HEK293T (cell line): Measurements from ENCODE around the gene PARP6.

Experiments
- CTCF ChIA-PET: fragments of 350-600 bp; formaldehyde crosslinking; extraction: SDS; loops from one replicate; lab custom pipeline; 2021; ENCODE audit warnings: antibody characterized with exemption, inconsistent platforms; lab: Yijun Ruan, JAX
- POLR2A ChIA-PET: fragments of 350-600 bp; formaldehyde crosslinking; extraction: SDS; loops from one replicate; lab custom pipeline; 2020; ENCODE audit warnings: antibody characterized with exemption, inconsistent platforms; lab: Yijun Ruan, JAX
- DNase-seq: peaks from one replicate; pipeline ENCODE4 v3.0.0; 2012; ENCODE audit warnings: mixed read lengths; ENCODE audit errors: extremely low spot score
- ARNT ChIP-seq: fragments of 450-650 bp; IDR thresholded peaks from 2 replicates; pipeline ENCODE4 v1.6.1; 2017; ENCODE audit warnings: mild to moderate bottlenecking
- BHLHE40 ChIP-seq: fragments of 450-650 bp; IDR thresholded peaks from 2 replicates; pipeline ENCODE4 v1.6.1; 2016; ENCODE audit warnings: mild to moderate bottlenecking, moderate library complexity, borderline replicate concordance
- CTBP1 ChIP-seq: fragments of 450-650 bp; IDR thresholded peaks from 2 replicates; pipeline ENCODE4 v1.6.1; 2016; ENCODE audit warnings: borderline replicate concordance
- ELF4 ChIP-seq: fragments of 450-650 bp; IDR thresholded peaks from 2 replicates; pipeline ENCODE4 v1.6.1; 2017; ENCODE audit warnings: antibody characterized with exemption
- FOXA1 ChIP-seq: fragments of 450-650 bp; IDR thresholded peaks from 2 replicates; pipeline ENCODE4 v1.6.1; 2016; ENCODE audit warnings: mild to moderate bottlenecking
- FOXK2 ChIP-seq: fragments of 450-650 bp; IDR thresholded peaks from 2 replicates; pipeline ENCODE4 v1.6.1; 2016; ENCODE audit warnings: mild to moderate bottlenecking
- FOXM1 ChIP-seq: fragments of 450-650 bp; IDR thresholded peaks from 2 replicates; pipeline ENCODE4 v1.6.1; 2017; ENCODE audit warnings: mild to moderate bottlenecking, borderline replicate concordance
- HDGF ChIP-seq: fragments of 450-650 bp; IDR thresholded peaks from 2 replicates; pipeline ENCODE4 v1.6.1; 2017; ENCODE audit warnings: antibody characterized with exemption, borderline replicate concordance
- L3MBTL2 ChIP-seq: fragments of 450-650 bp; conservative IDR thresholded peaks from 2 replicates; pipeline ENCODE4 v1.6.1; 2016; ENCODE audit warnings: mild to moderate bottlenecking
- LEF1 ChIP-seq: fragments of 450-650 bp; IDR thresholded peaks from 2 replicates; pipeline ENCODE4 v1.6.1; 2017; ENCODE audit warnings: mild to moderate bottlenecking, borderline replicate concordance
- NFRKB ChIP-seq: fragments of 450-650 bp; IDR thresholded peaks from 2 replicates; pipeline ENCODE4 v1.6.1; 2016; ENCODE audit warnings: mild to moderate bottlenecking, moderate library complexity
- PKNOX1 ChIP-seq: fragments of 450-650 bp; IDR thresholded peaks from 2 replicates; pipeline ENCODE4 v1.6.1; 2016
- SP1 ChIP-seq: fragments of 450-650 bp; IDR thresholded peaks from 2 replicates; pipeline ENCODE4 v1.6.1; 2017
- SUZ12 ChIP-seq: fragments of 450-650 bp; IDR thresholded peaks from 2 replicates; pipeline ENCODE4 v1.6.1; 2016; ENCODE audit warnings: mild to moderate bottlenecking
- TARDBP ChIP-seq: fragments of 450-650 bp; IDR thresholded peaks from 2 replicates; pipeline ENCODE4 v1.6.1; 2016
- ZNF384 ChIP-seq: fragments of 450-650 bp; IDR thresholded peaks from 2 replicates; pipeline ENCODE4 v1.6.1; 2016

Gene PARP6

GRCh38 chr15:72313881-72314280, 41.5 kb upstream of the PARP6 start:
- CTCF ChIA-PET, result interaction anchor here (1.1 kb wide), 1 partner anchor 116 kb away, joined by 4 read pairs; no protein-coding TSS in a partner anchor
- no peak for DNase-seq
- POLR2A ChIA-PET, result interaction anchor here (2.6 kb wide), 1 partner anchor 159 kb away, joined by 8 read pairs; no protein-coding TSS in a partner anchor
- TF ChIP-seq NFRKB (no peak), FOXK2 (no peak), PKNOX1 (no peak), LEF1 (no peak), HDGF (no peak), FOXA1 (no peak), L3MBTL2 (no peak), FOXM1 (no peak), ELF4 (no peak), SUZ12 (no peak), SP1 (no peak), ARNT (no peak), BHLHE40 (no peak)

GRCh38 chr15:72313448-72313840, 41.1 kb upstream of the PARP6 start:
- TF ChIP-seq FOXM1, result no peak
- POLR2A ChIA-PET, result interaction anchor here (2.6 kb wide), 1 partner anchor 160 kb away, joined by 8 read pairs; no protein-coding TSS in a partner anchor
- CTCF ChIA-PET, result interaction anchor here (0.8 to 1.2 kb wide), 5 partner anchors 9 to 115 kb away, joined by 3 to 4 read pairs (median 4); no protein-coding TSS in a partner anchor
- no peak for DNase-seq

- TF ChIP-seq ELF4 (no peak), PKNOX1 (peak; percentile 71)
- CTCF ChIA-PET, result interaction anchor here (0.6 to 1.2 kb wide), 9 partner anchors 9 to 953 kb away, joined by 3 to 5 read pairs (median 4); no protein-coding TSS in a partner anchor
These were observed 40.5 kb upstream of the PARP6 start for GRCh38 chr15:72312605-72313447.

GRCh38 chr15:72307026-72307425, 34.7 kb upstream of the PARP6 start:
- ChIA-PET POLR2A (no interaction called here), CTCF (no interaction called here)
- TF ChIP-seq ARNT, result no peak
- no peak for TF ChIP-seq HDGF
- no peak for TF ChIP-seq CTBP1
- no peak for TF ChIP-seq ELF4
- TF ChIP-seq FOXA1, result no peak
- no peak for TF ChIP-seq SUZ12
- TF ChIP-seq PKNOX1, result no peak
- no peak for TF ChIP-seq SP1
- TF ChIP-seq ZNF384, result no peak
- TF ChIP-seq NFRKB, result no peak
- no peak for DNase-seq

More at GRCh38 chr15:72312605-72313447, 40.5 kb upstream of the PARP6 start:
- peak; percentile 86 for DNase-seq
- POLR2A ChIA-PET, result interaction anchor here (2.6 kb wide), 1 partner anchor 160 kb away, joined by 8 read pairs; no protein-coding TSS in a partner anchor

GRCh38 chr15:72306211-72306785, 33.9 kb upstream of the PARP6 start:
- ChIA-PET POLR2A (no interaction called here), CTCF (no interaction called here)
- DNase-seq, result no peak
- TF ChIP-seq ZNF384, result no peak
- TF ChIP-seq FOXM1, result no peak
- TF ChIP-seq NFRKB, result no peak
- no peak for TF ChIP-seq FOXK2
- no peak for TF ChIP-seq ARNT
- TF ChIP-seq FOXA1, result no peak
- TF ChIP-seq ELF4, result no peak
- no peak for TF ChIP-seq SP1
- no peak for TF ChIP-seq CTBP1
- TF ChIP-seq LEF1, result no peak
- TF ChIP-seq HDGF, result no peak

GRCh38 chr15:72304596-72304995, 32.2 kb upstream of the PARP6 start:
- DNase-seq, result no peak

More at GRCh38 chr15:72304596-72304995, 32.2 kb upstream of the PARP6 start:
- TF ChIP-seq TARDBP (no peak), PKNOX1 (no peak), SP1 (no peak)
- POLR2A ChIA-PET, result no interaction called here
- CTCF ChIA-PET, result interaction anchor here (1.0 kb wide), 1 partner anchor 8 kb away, joined by 4 read pairs; no protein-coding TSS in a partner anchor
